ENCODE data around the gene KCNJ8.

DNA sequence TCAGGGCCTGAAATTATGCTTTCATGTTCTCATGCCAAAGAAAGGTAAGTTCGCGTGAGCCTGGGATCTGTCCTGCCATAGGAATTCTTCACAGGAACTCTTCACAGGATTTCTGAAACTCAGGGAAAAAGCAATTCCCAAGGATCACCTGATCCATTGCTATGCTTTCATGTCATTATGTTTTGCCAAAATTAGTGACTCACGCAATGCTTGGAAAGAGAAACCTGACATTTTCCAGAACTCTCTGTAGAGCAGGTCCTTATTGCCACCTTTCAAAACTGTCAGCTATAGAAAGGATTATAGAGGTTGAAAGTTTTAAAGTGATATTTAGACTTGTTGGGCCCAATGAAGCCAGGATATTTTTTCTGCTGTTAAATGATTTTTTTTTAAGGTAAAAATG, 6.3 kb upstream of the KCNJ8 start:
- TF ChIP-seq POLR2A (IDR thresholded peaks at IDR 0.05): no peak
- TF ChIP-seq, protein P1, sequence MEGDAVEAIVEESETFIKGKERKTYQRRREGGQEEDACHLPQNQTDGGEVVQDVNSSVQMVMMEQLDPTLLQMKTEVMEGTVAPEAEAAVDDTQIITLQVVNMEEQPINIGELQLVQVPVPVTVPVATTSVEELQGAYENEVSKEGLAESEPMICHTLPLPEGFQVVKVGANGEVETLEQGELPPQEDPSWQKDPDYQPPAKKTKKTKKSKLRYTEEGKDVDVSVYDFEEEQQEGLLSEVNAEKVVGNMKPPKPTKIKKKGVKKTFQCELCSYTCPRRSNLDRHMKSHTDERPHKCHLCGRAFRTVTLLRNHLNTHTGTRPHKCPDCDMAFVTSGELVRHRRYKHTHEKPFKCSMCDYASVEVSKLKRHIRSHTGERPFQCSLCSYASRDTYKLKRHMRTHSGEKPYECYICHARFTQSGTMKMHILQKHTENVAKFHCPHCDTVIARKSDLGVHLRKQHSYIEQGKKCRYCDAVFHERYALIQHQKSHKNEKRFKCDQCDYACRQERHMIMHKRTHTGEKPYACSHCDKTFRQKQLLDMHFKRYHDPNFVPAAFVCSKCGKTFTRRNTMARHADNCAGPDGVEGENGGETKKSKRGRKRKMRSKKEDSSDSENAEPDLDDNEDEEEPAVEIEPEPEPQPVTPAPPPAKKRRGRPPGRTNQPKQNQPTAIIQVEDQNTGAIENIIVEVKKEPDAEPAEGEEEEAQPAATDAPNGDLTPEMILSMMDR (IDR thresholded peaks at IDR 0.05): no peak
- peak; percentile 15 to 85 (median 31) for TF ChIP-seq EP300 (IDR thresholded peaks at IDR 0.05)
- peak; percentile 79 to 91 (median 90) for TF ChIP-seq POLR2AphosphoS5 (IDR thresholded peaks at IDR 0.05)
